DND-41 (cell line): Measurements from ENCODE around the gene PTGES3L.
"Not testable (repeated sequence)": the region's sequence is repeated elsewhere in the genome, so short reads cannot be mapped to it uniquely, and the experiment has no call there.

Experiments used
- ATAC-seq: fragments of 200-7000 bp; cut with Tn5 transposase; 3 replicates; pipeline ENCODE4 v1.9.1; 2021; ENCODE audit warnings: low read depth; ENCODE audit not compliant: insufficient read depth
- DNase-seq: peaks from one replicate; pipeline ENCODE4 v3.0.0-alpha.2; 2020
- H2AFZ ChIP-seq: 2 replicates; pipeline ENCODE4 v1.6.0; 2012; ENCODE audit warnings: low read depth, low read length
- H3K27ac ChIP-seq: 2 replicates; pipeline ENCODE4 v1.5.1; 2012; ENCODE audit warnings: low read length, inconsistent platforms
- H3K27me3 ChIP-seq: fragments of 200-600 bp; sonication (generic); 2 replicates; pipeline ENCODE4 v1.6.0; 2012; ENCODE audit warnings: low read length, mild to moderate bottlenecking, inconsistent platforms; ENCODE audit not compliant: insufficient read depth, poor library complexity
- H3K36me3 ChIP-seq: 2 replicates; pipeline ENCODE4 v1.5.1; 2012; ENCODE audit warnings: low read length, inconsistent platforms; ENCODE audit not compliant: insufficient read depth
- H3K4me1 ChIP-seq: 2 replicates; pipeline ENCODE4 v1.5.1; 2012; ENCODE audit warnings: mild to moderate bottlenecking, low read length; ENCODE audit not compliant: insufficient read depth
- H3K4me2 ChIP-seq: 2 replicates; pipeline ENCODE4 v1.6.0; 2012; ENCODE audit warnings: mild to moderate bottlenecking, moderate library complexity, low read length, inconsistent platforms; ENCODE audit not compliant: insufficient read depth
- H3K4me3 ChIP-seq, 2 experiments: fragments of 200-600 bp in 1 of 2; shearing (Covaris generic) in 1 of 2; 2 replicates each; pipeline ENCODE4 v1.5.1; 2012 to 2016; ENCODE audit warnings: inconsistent platforms in 2 of 2, low read length in 2 of 2, mild to moderate bottlenecking in 2 of 2, low read depth in 1 of 2, moderate library complexity in 1 of 2
- H3K79me2 ChIP-seq: 2 replicates; pipeline ENCODE4 v1.6.0; 2012; ENCODE audit warnings: low read length, inconsistent platforms; ENCODE audit not compliant: insufficient read depth
- H3K9ac ChIP-seq: 2 replicates; pipeline ENCODE4 v1.6.0; 2012; ENCODE audit warnings: low read depth, mild to moderate bottlenecking, inconsistent platforms, low read length, moderate library complexity
- H3K9me3 ChIP-seq: 2 replicates; pipeline ENCODE4 v1.5.1; 2012; ENCODE audit warnings: low read length, moderate library complexity, mild to moderate bottlenecking, inconsistent platforms; ENCODE audit not compliant: insufficient read depth, severe bottlenecking
- H4K20me1 ChIP-seq: 2 replicates; pipeline ENCODE4 v1.6.0; 2012; ENCODE audit warnings: low read length; ENCODE audit not compliant: insufficient read depth
- CTCF ChIP-seq: IDR thresholded peaks from 2 replicates; pipeline ENCODE4 v1.5.1; 2012; ENCODE audit warnings: borderline replicate concordance, low read length, moderate library complexity, mild to moderate bottlenecking; ENCODE audit not compliant: poor library complexity, severe bottlenecking; ENCODE audit errors: extremely low read depth
- EZH2 ChIP-seq: IDR thresholded peaks from 3 replicates; pipeline ENCODE4 v1.6.1; 2012; ENCODE audit warnings: borderline replicate concordance, low read depth, mild to moderate bottlenecking, moderate library complexity, low read length, inconsistent platforms; ENCODE audit not compliant: severe bottlenecking

Gene PTGES3L

GRCh38 chr17:42997390-42997983 is 17.6 kb upstream of the PTGES3L start:
- H3K36me3 ChIP-seq = peaks cover 53% of the 10 kb centered on the region
- peaks cover 25% of the 10 kb centered on the region for H4K20me1 ChIP-seq
- no peak for DNase-seq
- TF ChIP-seq CTCF (no peak), EZH2 (no peak)
- peak overlapping the region; percentile 70 for H3K4me2 ChIP-seq
- H2AFZ ChIP-seq = peak overlapping the region; percentile 82
- no peaks in the 10 kb centered on the region for H3K9me3 ChIP-seq
- peak overlapping the region; percentile 61 for H3K27ac ChIP-seq
- no peaks in the 10 kb centered on the region for H3K27me3 ChIP-seq
- H3K79me2 ChIP-seq = peaks cover 21% of the 10 kb centered on the region
- peak overlapping the region; percentile 8 to 51; a peak in 3 of 4 replicates for H3K4me3 ChIP-seq
- H3K4me1 ChIP-seq = peaks cover 26% of the 10 kb centered on the region
- H3K9ac ChIP-seq = peak overlapping the region; percentile 50
- ATAC-seq = peak; percentile 1; the same call in 1 of the 3 replicates

- not testable (repeated sequence) for DNase-seq, H3K9me3 ChIP-seq, H3K27me3 ChIP-seq, H3K27ac ChIP-seq, ATAC-seq, H2AFZ ChIP-seq, H4K20me1 ChIP-seq, H3K79me2 ChIP-seq, H3K9ac ChIP-seq, H3K4me2 ChIP-seq, H3K4me3 ChIP-seq
- Histone ChIP-seq H3K4me1 (peaks cover 13% of the 10 kb centered on the region), H3K36me3 (peaks cover 47% of the 10 kb centered on the region)
These were observed 14.0 kb upstream of the PTGES3L start for GRCh38 chr17:42993913-42994312.

- Histone ChIP-seq H3K27ac (no peak overlapping the region), H3K9ac (no peak overlapping the region), H4K20me1 (no peaks in the 10 kb centered on the region), H3K4me3 (no peak overlapping the region), H3K36me3 (peaks cover 55% of the 10 kb centered on the region), H2AFZ (no peak overlapping the region), H3K4me1 (peaks cover 11% of the 10 kb centered on the region), H3K4me2 (no peak overlapping the region), H3K27me3 (no peaks in the 10 kb centered on the region), H3K79me2 (no peaks in the 10 kb centered on the region), H3K9me3 (no peaks in the 10 kb centered on the region)
- TF ChIP-seq CTCF (no peak), EZH2 (no peak)
- no peak for ATAC-seq
- no peak for DNase-seq
These were observed 13.0 kb upstream of the PTGES3L start for GRCh38 chr17:42992872-42993271.

- Histone ChIP-seq H3K4me3 (no peak overlapping the region), H3K27me3 (no peaks in the 10 kb centered on the region), H3K9ac (no peak overlapping the region), H3K79me2 (no peaks in the 10 kb centered on the region), H3K36me3 (peaks cover 69% of the 10 kb centered on the region), H4K20me1 (no peaks in the 10 kb centered on the region; the same call in 1 of the 2 replicates), H2AFZ (no peak overlapping the region), H3K9me3 (no peaks in the 10 kb centered on the region), H3K4me2 (no peak overlapping the region), H3K27ac (no peak overlapping the region), H3K4me1 (no peaks in the 10 kb centered on the region)
- no peak for DNase-seq
- no peak for ATAC-seq
- TF ChIP-seq EZH2 (no peak), CTCF (no peak)
These were observed 11.6 kb upstream of the PTGES3L start for GRCh38 chr17:42991471-42991870.
